ENCODE results near the gene DDX47. TPM values are rescaled to one million over a fixed set of nuclear protein-coding genes. Genes with fewer than 3 reads are reported as not detected.

The DDX47 gene
- total and polyA plus RNA-seq, 2 of the 13 experiments (the other 11 are each of a cell fraction or from before 2014, with no cell fraction given), result 48.5 to 78.7 TPM

DNA sequence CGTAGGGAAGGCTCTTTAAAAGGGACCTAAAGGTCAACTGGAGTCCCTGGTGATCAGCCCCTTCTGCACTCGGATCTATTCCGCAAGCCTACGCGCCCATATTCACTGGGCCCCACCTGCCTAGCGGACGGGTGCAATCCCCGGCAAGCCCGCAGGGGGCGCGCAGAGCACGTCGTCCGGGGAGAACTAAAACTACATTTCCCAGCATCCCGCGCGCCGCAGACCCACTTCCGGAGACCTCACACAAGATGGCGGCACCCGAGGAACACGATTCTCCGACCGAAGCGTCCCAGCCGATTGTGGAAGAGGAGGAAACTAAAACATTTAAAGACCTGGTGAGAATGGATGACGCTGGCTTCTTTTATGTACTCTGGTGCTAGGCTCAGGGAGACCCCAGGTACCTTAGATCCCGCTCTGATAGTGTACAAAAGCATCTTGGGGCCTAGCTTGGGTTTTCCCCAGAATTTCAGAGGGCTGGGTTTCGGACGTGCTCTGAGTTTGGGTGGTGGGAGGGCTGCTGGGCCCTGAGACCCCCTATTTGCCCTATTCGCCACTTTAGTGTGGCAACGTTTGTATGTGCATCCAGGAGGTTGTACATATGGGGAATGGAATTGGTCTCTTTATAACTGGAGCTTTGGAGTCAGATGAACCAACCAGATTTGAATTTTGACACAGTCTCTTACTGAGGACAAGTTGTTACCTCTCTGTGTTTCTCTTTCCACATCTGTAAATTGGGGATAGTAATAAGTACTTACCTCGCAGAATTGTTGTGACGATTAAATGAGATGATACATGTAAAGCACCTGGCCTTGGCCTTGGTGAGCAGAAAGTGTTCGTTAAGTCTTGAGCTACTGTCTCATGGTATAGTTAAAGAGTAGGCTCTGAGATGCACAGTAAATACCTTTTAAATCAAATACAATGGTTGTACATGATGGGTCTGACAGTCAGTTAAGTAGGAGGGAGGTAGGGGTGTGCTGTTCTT lies at the start of gene DDX47 (continued):
- TF ChIP-seq, protein P1, sequence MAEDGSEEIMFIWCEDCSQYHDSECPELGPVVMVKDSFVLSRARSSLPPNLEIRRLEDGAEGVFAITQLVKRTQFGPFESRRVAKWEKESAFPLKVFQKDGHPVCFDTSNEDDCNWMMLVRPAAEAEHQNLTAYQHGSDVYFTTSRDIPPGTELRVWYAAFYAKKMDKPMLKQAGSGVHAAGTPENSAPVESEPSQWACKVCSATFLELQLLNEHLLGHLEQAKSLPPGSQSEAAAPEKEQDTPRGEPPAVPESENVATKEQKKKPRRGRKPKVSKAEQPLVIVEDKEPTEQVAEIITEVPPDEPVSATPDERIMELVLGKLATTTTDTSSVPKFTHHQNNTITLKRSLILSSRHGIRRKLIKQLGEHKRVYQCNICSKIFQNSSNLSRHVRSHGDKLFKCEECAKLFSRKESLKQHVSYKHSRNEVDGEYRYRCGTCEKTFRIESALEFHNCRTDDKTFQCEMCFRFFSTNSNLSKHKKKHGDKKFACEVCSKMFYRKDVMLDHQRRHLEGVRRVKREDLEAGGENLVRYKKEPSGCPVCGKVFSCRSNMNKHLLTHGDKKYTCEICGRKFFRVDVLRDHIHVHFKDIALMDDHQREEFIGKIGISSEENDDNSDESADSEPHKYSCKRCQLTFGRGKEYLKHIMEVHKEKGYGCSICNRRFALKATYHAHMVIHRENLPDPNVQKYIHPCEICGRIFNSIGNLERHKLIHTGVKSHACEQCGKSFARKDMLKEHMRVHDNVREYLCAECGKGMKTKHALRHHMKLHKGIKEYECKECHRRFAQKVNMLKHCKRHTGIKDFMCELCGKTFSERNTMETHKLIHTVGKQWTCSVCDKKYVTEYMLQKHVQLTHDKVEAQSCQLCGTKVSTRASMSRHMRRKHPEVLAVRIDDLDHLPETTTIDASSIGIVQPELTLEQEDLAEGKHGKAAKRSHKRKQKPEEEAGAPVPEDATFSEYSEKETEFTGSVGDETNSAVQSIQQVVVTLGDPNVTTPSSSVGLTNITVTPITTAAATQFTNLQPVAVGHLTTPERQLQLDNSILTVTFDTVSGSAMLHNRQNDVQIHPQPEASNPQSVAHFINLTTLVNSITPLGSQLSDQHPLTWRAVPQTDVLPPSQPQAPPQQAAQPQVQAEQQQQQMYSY (CRISPR knock-in tag; IDR thresholded peaks at IDR 0.05), result no peak
- TF ChIP-seq, protein P2, sequence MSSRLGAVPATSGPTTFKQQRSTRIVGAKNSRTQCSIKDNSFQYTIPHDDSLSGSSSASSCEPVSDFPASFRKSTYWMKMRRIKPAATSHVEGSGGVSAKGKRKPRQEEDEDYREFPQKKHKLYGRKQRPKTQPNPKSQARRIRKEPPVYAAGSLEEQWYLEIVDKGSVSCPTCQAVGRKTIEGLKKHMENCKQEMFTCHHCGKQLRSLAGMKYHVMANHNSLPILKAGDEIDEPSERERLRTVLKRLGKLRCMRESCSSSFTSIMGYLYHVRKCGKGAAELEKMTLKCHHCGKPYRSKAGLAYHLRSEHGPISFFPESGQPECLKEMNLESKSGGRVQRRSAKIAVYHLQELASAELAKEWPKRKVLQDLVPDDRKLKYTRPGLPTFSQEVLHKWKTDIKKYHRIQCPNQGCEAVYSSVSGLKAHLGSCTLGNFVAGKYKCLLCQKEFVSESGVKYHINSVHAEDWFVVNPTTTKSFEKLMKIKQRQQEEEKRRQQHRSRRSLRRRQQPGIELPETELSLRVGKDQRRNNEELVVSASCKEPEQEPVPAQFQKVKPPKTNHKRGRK (CRISPR knock-in tag; IDR thresholded peaks at IDR 0.05), result no peak
- peak; percentile 63; the same call in 1 of the 2 replicates for TF ChIP-seq HOXD1 (CRISPR knock-in tag; IDR thresholded peaks at IDR 0.05)
- peak; percentile 30; the same call in 1 of the 2 replicates for TF ChIP-seq ZNF83 (CRISPR knock-in tag; IDR thresholded peaks at IDR 0.05; ENCODE audit: borderline replicate concordance)
- no peak for TF ChIP-seq NCOA5 (CRISPR knock-in tag; IDR thresholded peaks at IDR 0.05)
- peak; percentile 28 to 42; a peak in 1 of 4 replicates for TF ChIP-seq KLF16 (CRISPR knock-in tag; IDR thresholded peaks at IDR 0.05)
- peak; percentile 73 for TF ChIP-seq BORCS8-MEF2B (CRISPR knock-in tag; IDR thresholded peaks at IDR 0.05)
- TF ChIP-seq ZNF558 (CRISPR knock-in tag; IDR thresholded peaks at IDR 0.05; ENCODE audit: borderline replicate concordance), result peak; percentile 21; the same call in 1 of the 2 replicates
- no peak for TF ChIP-seq ZNF570 (CRISPR knock-in tag; IDR thresholded peaks at IDR 0.05; ENCODE audit: borderline replicate concordance)
- TF ChIP-seq, protein P3, sequence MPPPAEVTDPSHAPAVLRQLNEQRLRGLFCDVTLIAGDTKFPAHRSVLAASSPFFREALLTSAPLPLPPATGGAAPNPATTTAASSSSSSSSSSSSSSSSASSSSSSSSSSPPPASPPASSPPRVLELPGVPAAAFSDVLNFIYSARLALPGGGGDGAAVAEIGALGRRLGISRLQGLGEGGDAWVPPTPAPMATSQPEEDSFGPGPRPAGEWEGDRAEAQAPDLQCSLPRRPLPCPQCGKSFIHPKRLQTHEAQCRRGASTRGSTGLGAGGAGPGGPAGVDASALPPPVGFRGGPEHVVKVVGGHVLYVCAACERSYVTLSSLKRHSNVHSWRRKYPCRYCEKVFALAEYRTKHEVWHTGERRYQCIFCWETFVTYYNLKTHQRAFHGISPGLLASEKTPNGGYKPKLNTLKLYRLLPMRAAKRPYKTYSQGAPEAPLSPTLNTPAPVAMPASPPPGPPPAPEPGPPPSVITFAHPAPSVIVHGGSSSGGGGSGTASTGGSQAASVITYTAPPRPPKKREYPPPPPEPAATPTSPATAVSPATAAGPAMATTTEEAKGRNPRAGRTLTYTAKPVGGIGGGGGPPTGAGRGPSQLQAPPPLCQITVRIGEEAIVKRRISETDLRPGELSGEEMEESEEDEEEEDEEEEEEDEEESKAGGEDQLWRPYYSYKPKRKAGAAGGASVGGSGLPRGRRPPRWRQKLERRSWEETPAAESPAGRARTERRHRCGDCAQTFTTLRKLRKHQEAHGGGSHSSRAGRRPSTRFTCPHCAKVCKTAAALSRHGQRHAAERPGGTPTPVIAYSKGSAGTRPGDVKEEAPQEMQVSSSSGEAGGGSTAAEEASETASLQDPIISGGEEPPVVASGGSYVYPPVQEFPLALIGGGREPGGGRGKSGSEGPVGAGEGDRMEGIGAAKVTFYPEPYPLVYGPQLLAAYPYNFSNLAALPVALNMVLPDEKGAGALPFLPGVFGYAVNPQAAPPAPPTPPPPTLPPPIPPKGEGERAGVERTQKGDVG (CRISPR knock-in tag; IDR thresholded peaks at IDR 0.05; ENCODE audit: borderline replicate concordance), result no peak
- no peak for TF ChIP-seq ZNF496 (CRISPR knock-in tag; IDR thresholded peaks at IDR 0.05; ENCODE audit: insufficient replicate concordance)
- peak; percentile 92 for TF ChIP-seq IRF2 (CRISPR knock-in tag; IDR thresholded peaks at IDR 0.05)
- no peak for TF ChIP-seq ZNF383 (CRISPR knock-in tag; IDR thresholded peaks at IDR 0.05; ENCODE audit: borderline replicate concordance)
- no peak for TF ChIP-seq CBX2 (IDR thresholded peaks at IDR 0.05; ENCODE audit: low read depth, low read length)
- no peak for TF ChIP-seq CBX2 (CRISPR knock-in tag; IDR thresholded peaks at IDR 0.05; ENCODE audit: low read depth)
- peak in 1 of 2 experiments; percentile 72; a peak in 2 of 4 replicates for TF ChIP-seq POLR2A (IDR thresholded peaks at IDR 0.05; ENCODE audit: insufficient read depth in 1 of 2, low read depth in 2 of 2, low read length in 2 of 2)

Measured in HepG2 (cell line).